ENCODE data around the gene MAP3K2.

GRCh38 chr2:127377262-127377661, 10.5 kb downstream of the MAP3K2 start:
- TF ChIP-seq CTCF (conservative IDR thresholded peaks at IDR 0.05; ENCODE audit: low read depth, low read length) (no peak), EZH2phosphoT487 (IDR thresholded peaks at IDR 0.05; ENCODE audit: borderline replicate concordance, low read length) (no peak), EZH2 (IDR thresholded peaks at IDR 0.05; ENCODE audit: low read length, unreplicated experiment) (no peak)

Data from PC-3 (cell line).